NT2/D1 (cell line): ENCODE measurements around the gene SLC33A1.

Experiments used
- SUZ12 ChIP-seq: IDR thresholded peaks from 2 replicates; pipeline ENCODE4 v1.6.1; 2011; ENCODE audit not compliant: insufficient read length, insufficient read depth; ENCODE audit errors: extremely low read depth
- YY1 ChIP-seq: IDR thresholded peaks from 2 replicates; pipeline ENCODE4 v1.6.1; 2011; ENCODE audit not compliant: insufficient read length, insufficient read depth

- TF ChIP-seq SUZ12 (no peak), YY1 (no peak)
Measured at GRCh38 chr3:155835341-155836071, 18.7 kb downstream of the SLC33A1 start.
